HG03045 (cell line): ENCODE measurements around the gene TMPRSS11F.

Experiments used
- ATAC-seq: cut with Tn5 transposase; IDR thresholded peaks from one replicate; pipeline ENCODE4 v1.9.1; 2021; ENCODE audit warnings: mild to moderate bottlenecking, moderate library complexity; ENCODE audit not compliant: unreplicated experiment

TMPRSS11F gene

GRCh38 chr4:68077737-68078136 is 51.9 kb downstream of the TMPRSS11F start:
- ATAC-seq: no peak

GRCh38 chr4:68077301-68077700 is 52.4 kb downstream of the TMPRSS11F start:
- ATAC-seq: no peak

GRCh38 chr4:68076194-68076593 is 53.5 kb downstream of the TMPRSS11F start:
- ATAC-seq: no peak

GRCh38 chr4:68074397-68074796 is 55.3 kb downstream of the TMPRSS11F start:
- no peak for ATAC-seq

- ATAC-seq: no peak
These were observed 59.4 kb downstream of the TMPRSS11F start for GRCh38 chr4:68070302-68070701.

GRCh38 chr4:68062501-68062900 is 67.2 kb downstream of the TMPRSS11F start:
- ATAC-seq: no peak

GRCh38 chr4:68038272-68038671 is 91.4 kb downstream of the TMPRSS11F start:
- no peak for ATAC-seq

GRCh38 chr4:68021185-68021584 is 108.5 kb downstream of the TMPRSS11F start:
- no peak for ATAC-seq

GRCh38 chr4:68011684-68012083 is 118.0 kb downstream of the TMPRSS11F start:
- ATAC-seq: no peak
